Right lobe of liver (tissue), 6 donors: ENCODE results near the gene MISFA. TPM values are rescaled to one million over a fixed set of nuclear protein-coding genes. Genes with fewer than 3 reads are reported as not detected.
A peak's percentile ranks its signal among the peaks of the same experiment; 100 is the strongest.
"Not testable (repeated sequence)": the region's sequence is repeated elsewhere in the genome, so short reads cannot be mapped to it uniquely, and the experiment has no call there.

ENCODE experiments used
- ATAC-seq, 4 donors: fragments of 200-7000 bp; cut with Tn5 transposase; one replicate each; pipeline ENCODE4 v1.9.1; 2020; ENCODE audit warnings: mild to moderate bottlenecking in 4 of 4, moderate library complexity in 4 of 4
- DNase-seq, 3 donors: peaks; one replicate each; pipeline ENCODE4 v3.0.0-alpha.2; 2020
- H3K27ac ChIP-seq, 3 donors: fragments of 200-600 bp; one replicate each; pipeline ENCODE4 v1.8.0; 2022
- H3K27me3 ChIP-seq, 2 donors: fragments of 200-600 bp; one replicate each; pipeline ENCODE4 v1.8.0; 2022
- H3K36me3 ChIP-seq, 4 donors: fragments of 200-600 bp; sonication (generic) in 1 of 4; one replicate each; pipeline versions ENCODE4 v1.5.1 to v1.8.0; 2017 to 2022; ENCODE audit warnings: control low read depth in 1 of 4
- H3K4me1 ChIP-seq, 4 donors: fragments of 200-600 bp; sonication (generic) in 1 of 4; one replicate each; pipeline versions ENCODE4 v1.5.1 to v1.8.0; 2017 to 2022; ENCODE audit warnings: control low read depth in 1 of 4
- H3K4me3 ChIP-seq, 3 donors: fragments of 200-600 bp; one replicate each; pipeline ENCODE4 v1.8.0; 2022
- H3K9me3 ChIP-seq, 4 donors: fragments of 200-600 bp; sonication (generic) in 1 of 4; one replicate each; pipeline versions ENCODE4 v1.5.1 to v1.8.0; 2017 to 2022; ENCODE audit warnings: control low read depth in 1 of 4
- CTCF ChIP-seq, 4 donors: fragments of 200-600 bp in 3 of 4; fragments of 450-650 bp in 1 of 4; IDR thresholded peaks; one replicate each; pipeline versions ENCODE4 v1.5.1 to v1.8.0; 2016 to 2022; ENCODE audit warnings: antibody characterized with exemption in 4 of 4, mild to moderate bottlenecking in 2 of 4
- POLR2A ChIP-seq: fragments of 450-650 bp; IDR thresholded peaks from one replicate; pipeline ENCODE4 v1.6.1; 2017; ENCODE audit warnings: antibody characterized with exemption, mild to moderate bottlenecking
- WGBS: methylation state at CpG from one replicate; pipeline ENCODE4 v1.1.6; 2018; ENCODE audit warnings: low coverage, low lambda C conversion rate; ENCODE audit not compliant: insufficient coverage; ENCODE audit errors: missing lambda C conversion rate; 5-methylcytosine and 5-hydroxymethylcytosine counted together
- intact Hi-C, 2 donors: fragments of 100-400 bp; cut with DNase I; formaldehyde crosslinking; loops; one replicate each; pipeline versions ENCODE4 v1.11.2 to v1.14.1; 2022
- total RNA-seq, 6 experiments: library from RNA; depleted of rRNA in 2 of 6; stranded (reverse); fragments of >200 nt in 2 of 6; fragmentation: NEBNext Ultra II Directional in 3 of 6; extraction: Animal tissue kit (Norgen Biotek cat#: 25700) in 3 of 6; gene quantifications; one replicate each; pipeline versions ENCODE4 v1.1.0 to v1.2.4, GENCODE V29; 2016 to 2023
- donor health status: DM: no; HTN: yes; CAD: no.
- donor health status: DM: no; HTN: no; CAD: no.
- donor health status: DM: no; HTN: no; CAD: no.
- donor health status: DM: no; HTN: yes; CAD: no.
- donor health status: DM: no; HTN: yes; CAD: no.

MISFA gene
- total RNA-seq, 6 experiments from 2014 or later: 0.83 to 2.2 (median 1.4) TPM; not detected in 2

GRCh38 chr11:18588297-18589252, 11.0 kb upstream of the MISFA start, which contains the start of gene UEVLD:
Gene UEVLD (minus strand): TSS chr11:18588734. CDS start chr11:18588654, 80 bp downstream.
- H3K27ac ChIP-seq: peak within 1 kb of the TSS; percentile 43 to 74 (median 71)
- DNase-seq: peak; percentile 89 to 92 (median 90)
- WGBS: under 1% methylated on average over 43 of the region's 50 CpGs
- TF ChIP-seq CTCF (IDR thresholded peaks at IDR 0.05) (no peak), POLR2A (peak; percentile 74)
- ATAC-seq: peak; percentile 98 to 99 (median 99)
- intact Hi-C loops: no loop called here
- no peaks in the 10 kb centered on the region for H3K27me3 ChIP-seq
- no peaks in the 10 kb centered on the region for H3K9me3 ChIP-seq
- H3K36me3 ChIP-seq: no peaks in the 10 kb centered on the region
- peaks cover 0 to 23% (median 6%) of the 10 kb centered on the region in 4 donors for H3K4me1 ChIP-seq
- H3K4me3 ChIP-seq: peak within 1 kb of the TSS; percentile 92 to 97 (median 96)

DNA sequence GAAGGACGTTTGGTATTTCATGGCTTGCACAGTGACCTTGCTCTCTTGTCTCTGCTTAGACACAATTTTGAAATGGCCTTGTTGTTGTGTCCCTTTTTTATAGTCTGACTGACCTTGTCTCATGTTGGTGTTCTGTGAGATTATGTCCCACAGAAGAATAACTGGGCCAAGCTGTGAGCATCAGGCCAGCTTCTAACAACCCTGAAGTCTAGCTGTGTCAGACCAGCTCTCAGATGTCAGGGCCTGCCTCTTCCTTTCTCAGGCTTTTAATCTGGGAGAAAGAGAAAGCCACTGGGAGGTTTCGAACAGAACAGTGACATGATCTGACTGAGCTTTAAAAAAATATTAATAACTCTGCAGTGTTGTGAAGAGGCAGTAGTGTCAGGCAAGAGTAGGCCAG, 9.0 kb upstream of the MISFA start:
- no peak overlapping the region for H3K4me3 ChIP-seq
- H3K4me1 ChIP-seq: peaks cover 0 to 23% (median 6%) of the 10 kb centered on the region in 4 donors
- no peaks in the 10 kb centered on the region for H3K27me3 ChIP-seq
- no peaks in the 10 kb centered on the region for H3K36me3 ChIP-seq
- intact Hi-C loops: no loop called here
- ATAC-seq: no peak
- no peak overlapping the region for H3K27ac ChIP-seq
- 58% methylated on average over 2 of the region's 2 CpGs for WGBS
- no peaks in the 10 kb centered on the region for H3K9me3 ChIP-seq
- TF ChIP-seq CTCF (IDR thresholded peaks at IDR 0.05) (no peak), POLR2A (no peak)
- no peak for DNase-seq

- H3K4me3 ChIP-seq, H3K27ac ChIP-seq, intact Hi-C loops, DNase-seq, H3K36me3 ChIP-seq, H3K9me3 ChIP-seq, ATAC-seq, H3K27me3 ChIP-seq: not testable (repeated sequence)
- peaks cover 0 to 14% (median 0%) of the 10 kb centered on the region in 4 donors for H3K4me1 ChIP-seq
- WGBS: 86% methylated on average over 4 of the region's 5 CpGs
Observed at GRCh38 chr11:18594088-18594487, 5.5 kb upstream of the MISFA start.

GRCh38 chr11:18594999-18595749, 4.4 kb upstream of the MISFA start:
- DNase-seq: no peak
- ATAC-seq: no peak
- H3K9me3 ChIP-seq: no peaks in the 10 kb centered on the region
- H3K27ac ChIP-seq: no peak overlapping the region
- H3K4me3 ChIP-seq: no peak overlapping the region
- intact Hi-C loops: no loop called here
- H3K36me3 ChIP-seq: no peaks in the 10 kb centered on the region
- 65% methylated on average over 3 of the region's 5 CpGs for WGBS
- no peaks in the 10 kb centered on the region for H3K27me3 ChIP-seq
- peaks cover 0 to 4% (median 0%) of the 10 kb centered on the region in 4 donors for H3K4me1 ChIP-seq
- TF ChIP-seq POLR2A: no peak
- TF ChIP-seq CTCF (IDR thresholded peaks at IDR 0.05): no peak
